Progenitor cell of endocrine pancreas (in vitro differentiated cells): ENCODE data around the gene PRKN. TPM values are rescaled to one million over a fixed set of nuclear protein-coding genes. Genes with fewer than 3 reads are reported as not detected.

Source experiments
- DNase-seq: peaks from one replicate; pipeline ENCODE4 v3.0.0; 2021; ENCODE audit warnings: low spot score; ENCODE audit not compliant: unreplicated experiment
- H3K27ac Mint-ChIP-seq: 2 replicates; pipeline ENCODE4 v1.8.0; 2021; ENCODE audit warnings: mild to moderate bottlenecking, moderate library complexity, mixed read lengths
- H3K27me3 Mint-ChIP-seq: 2 replicates; pipeline ENCODE4 v1.8.0; 2021; ENCODE audit warnings: mixed read lengths
- H3K36me3 Mint-ChIP-seq: 2 replicates; pipeline ENCODE4 v1.8.0; 2022; ENCODE audit warnings: mixed read lengths; ENCODE audit not compliant: insufficient read depth
- H3K4me1 Mint-ChIP-seq: 2 replicates; pipeline ENCODE4 v1.8.0; 2021; ENCODE audit warnings: low read depth, mixed read lengths
- H3K4me3 Mint-ChIP-seq: 2 replicates; pipeline ENCODE4 v1.8.0; 2021; ENCODE audit warnings: low read depth, mild to moderate bottlenecking, moderate library complexity, mixed read lengths
- H3K9me3 Mint-ChIP-seq: 2 replicates; pipeline ENCODE4 v1.8.0; 2021; ENCODE audit warnings: low read depth, mixed read lengths
- total RNA-seq: library from RNA; stranded (reverse); gene quantifications from 2 replicates; pipeline ENCODE4 v1.2.1, GENCODE V29; 2021
- TF ChIP-seq, protein P1 (sequence below): fragments of 200-600 bp; sonication (generic); IDR thresholded peaks from one replicate; pipeline ENCODE4 v1.5.0; 2021; ENCODE audit warnings: antibody characterized with exemption, mild to moderate bottlenecking; ENCODE audit not compliant: unreplicated experiment

PRKN gene
- total RNA-seq, 1 donor from 2014 or later = 4.6 TPM

DNA sequence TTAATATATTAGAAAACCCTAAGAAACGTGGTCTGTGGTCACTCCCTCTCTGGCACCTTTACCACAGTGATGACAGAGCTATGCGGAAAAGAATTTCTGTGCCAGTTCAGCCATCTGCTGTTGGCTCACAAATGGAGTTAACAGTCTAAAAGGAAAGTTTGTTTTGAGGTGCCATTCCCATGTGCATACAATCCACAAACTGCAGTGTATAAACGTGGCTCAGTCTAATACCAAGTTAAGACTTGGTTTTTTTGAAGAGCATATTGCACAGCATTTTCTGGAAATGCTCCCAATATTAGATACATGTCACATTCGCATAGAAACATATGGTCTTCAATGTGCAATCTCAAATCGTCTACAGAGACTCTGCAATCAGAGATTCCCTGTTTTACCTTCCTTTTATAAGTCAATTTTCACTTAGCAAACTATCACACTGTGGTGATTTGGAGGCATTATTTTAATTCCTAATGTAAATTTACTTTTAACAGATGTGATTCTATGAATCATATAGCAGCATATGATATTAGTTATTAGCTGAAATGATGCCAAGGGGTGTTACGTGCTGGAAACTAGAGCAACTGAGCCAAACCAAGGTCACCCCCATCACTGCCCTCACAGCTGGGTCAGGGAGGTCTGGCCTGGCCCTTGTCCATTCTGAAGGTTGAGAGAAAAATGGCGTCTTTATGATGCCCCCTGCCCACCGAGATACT, 383.5 kb downstream of the PRKN start:
- no peak overlapping the region for H3K4me3 Mint-ChIP-seq
- no peak for DNase-seq
- TF ChIP-seq, protein P1, sequence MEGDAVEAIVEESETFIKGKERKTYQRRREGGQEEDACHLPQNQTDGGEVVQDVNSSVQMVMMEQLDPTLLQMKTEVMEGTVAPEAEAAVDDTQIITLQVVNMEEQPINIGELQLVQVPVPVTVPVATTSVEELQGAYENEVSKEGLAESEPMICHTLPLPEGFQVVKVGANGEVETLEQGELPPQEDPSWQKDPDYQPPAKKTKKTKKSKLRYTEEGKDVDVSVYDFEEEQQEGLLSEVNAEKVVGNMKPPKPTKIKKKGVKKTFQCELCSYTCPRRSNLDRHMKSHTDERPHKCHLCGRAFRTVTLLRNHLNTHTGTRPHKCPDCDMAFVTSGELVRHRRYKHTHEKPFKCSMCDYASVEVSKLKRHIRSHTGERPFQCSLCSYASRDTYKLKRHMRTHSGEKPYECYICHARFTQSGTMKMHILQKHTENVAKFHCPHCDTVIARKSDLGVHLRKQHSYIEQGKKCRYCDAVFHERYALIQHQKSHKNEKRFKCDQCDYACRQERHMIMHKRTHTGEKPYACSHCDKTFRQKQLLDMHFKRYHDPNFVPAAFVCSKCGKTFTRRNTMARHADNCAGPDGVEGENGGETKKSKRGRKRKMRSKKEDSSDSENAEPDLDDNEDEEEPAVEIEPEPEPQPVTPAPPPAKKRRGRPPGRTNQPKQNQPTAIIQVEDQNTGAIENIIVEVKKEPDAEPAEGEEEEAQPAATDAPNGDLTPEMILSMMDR = no peak
- no peak overlapping the region for H3K27ac Mint-ChIP-seq
- peaks cover 15% of the 10 kb centered on the region for H3K4me1 Mint-ChIP-seq
- peaks cover 46% of the 10 kb centered on the region for H3K27me3 Mint-ChIP-seq
- H3K36me3 Mint-ChIP-seq = peaks cover 1% of the 10 kb centered on the region
- H3K9me3 Mint-ChIP-seq = no peaks in the 10 kb centered on the region

DNA sequence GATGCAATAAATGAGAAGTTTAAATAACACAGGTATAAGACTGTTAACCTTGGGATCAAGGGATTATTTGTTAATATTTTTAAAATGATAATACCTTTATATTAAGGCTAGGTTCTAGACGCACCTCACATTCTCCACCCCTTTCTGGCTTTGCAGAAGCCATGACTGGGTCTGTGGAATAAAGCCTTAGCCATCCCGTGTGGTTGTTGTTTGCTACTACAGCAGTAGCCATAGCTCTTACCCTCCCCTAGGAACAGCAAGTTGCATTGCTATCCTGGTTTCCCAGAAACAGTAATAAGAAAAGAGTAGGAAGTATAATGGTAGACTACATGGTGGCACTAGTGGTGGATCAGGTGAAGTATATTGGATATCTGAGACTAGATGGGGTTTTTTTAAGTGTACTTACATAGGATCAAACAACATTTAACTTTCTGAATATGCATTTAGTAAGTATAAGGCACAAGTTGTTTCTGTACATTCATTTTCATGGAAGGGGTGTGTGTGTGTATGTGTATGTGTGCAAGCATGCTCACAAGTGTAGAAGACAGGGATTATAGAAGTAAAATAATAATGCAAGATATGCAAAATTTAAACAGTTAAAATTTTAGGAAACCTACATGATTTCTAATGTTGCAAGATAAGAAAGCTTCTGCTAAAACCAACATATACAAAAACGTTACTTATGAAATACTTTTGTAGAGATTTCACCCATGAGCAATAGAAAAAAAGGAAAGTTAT, 384.2 kb downstream of the PRKN start:
- Mint-ChIP-seq H3K27me3 (peaks cover 43% of the 10 kb centered on the region), H3K27ac (no peak overlapping the region), H3K36me3 (peaks cover 1% of the 10 kb centered on the region), H3K4me3 (no peak overlapping the region), H3K9me3 (no peaks in the 10 kb centered on the region), H3K4me1 (peaks cover 15% of the 10 kb centered on the region)
- DNase-seq = no peak
- TF ChIP-seq, protein P1 = peak; percentile 44

GRCh38 chr6:162337412-162337811, 390.2 kb downstream of the PRKN start:
- DNase-seq = no peak
- peaks cover 13% of the 10 kb centered on the region for H3K4me1 Mint-ChIP-seq
- H3K36me3 Mint-ChIP-seq = peaks cover 6% of the 10 kb centered on the region
- no peak overlapping the region for H3K27ac Mint-ChIP-seq
- no peaks in the 10 kb centered on the region for H3K9me3 Mint-ChIP-seq
- TF ChIP-seq, protein P1 = no peak
- no peak overlapping the region for H3K4me3 Mint-ChIP-seq
- H3K27me3 Mint-ChIP-seq = peaks cover 42% of the 10 kb centered on the region

GRCh38 chr6:162336359-162336758, 391.2 kb downstream of the PRKN start:
- Mint-ChIP-seq H3K36me3 (peaks cover 6% of the 10 kb centered on the region), H3K27me3 (peaks cover 50% of the 10 kb centered on the region), H3K4me3 (no peak overlapping the region), H3K27ac (no peak overlapping the region), H3K9me3 (no peaks in the 10 kb centered on the region), H3K4me1 (peaks cover 13% of the 10 kb centered on the region)
- no peak for DNase-seq
- TF ChIP-seq, protein P1 = no peak

GRCh38 chr6:162332365-162332764, 395.2 kb downstream of the PRKN start:
- H3K4me1 Mint-ChIP-seq = peaks cover 10% of the 10 kb centered on the region
- DNase-seq = no peak
- TF ChIP-seq, protein P1 = no peak
- H3K36me3 Mint-ChIP-seq = peaks cover 3% of the 10 kb centered on the region
- peaks cover 56% of the 10 kb centered on the region for H3K27me3 Mint-ChIP-seq
- H3K9me3 Mint-ChIP-seq = no peaks in the 10 kb centered on the region
- H3K4me3 Mint-ChIP-seq = no peak overlapping the region
- H3K27ac Mint-ChIP-seq = no peak overlapping the region
